ENCODE data around the gene CHST5. TPM values are rescaled to one million over a fixed set of nuclear protein-coding genes. Genes with fewer than 3 reads are reported as not detected.
"Not testable (repeated sequence)": the region's sequence is repeated elsewhere in the genome, so short reads cannot be mapped to it uniquely, and the experiment has no call there.

CHST5 gene
- total RNA-seq, 1 donor from 2014 or later: not detected

DNA sequence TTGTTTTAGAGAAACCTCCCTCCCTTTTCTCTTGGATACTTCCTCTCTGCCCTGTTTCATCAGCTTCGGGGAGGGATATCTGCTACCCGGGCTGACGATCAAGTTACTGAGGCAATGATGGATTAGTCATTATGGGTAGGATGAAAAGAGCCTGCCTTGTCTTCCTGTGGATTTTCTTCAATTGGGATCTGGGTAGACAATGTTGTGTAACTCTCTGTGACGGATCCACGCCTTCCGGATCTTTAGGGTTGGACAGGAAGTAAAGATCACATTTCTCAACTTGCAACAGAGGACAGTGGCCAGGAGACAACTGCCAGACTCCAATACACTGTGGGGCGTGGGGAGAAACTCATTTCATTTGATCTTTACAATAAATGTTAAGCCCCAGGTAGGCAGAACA, 29.3 kb downstream of the CHST5 start:
- no peak for DNase-seq (ENCODE audit: low read depth, low spot score)

DNA sequence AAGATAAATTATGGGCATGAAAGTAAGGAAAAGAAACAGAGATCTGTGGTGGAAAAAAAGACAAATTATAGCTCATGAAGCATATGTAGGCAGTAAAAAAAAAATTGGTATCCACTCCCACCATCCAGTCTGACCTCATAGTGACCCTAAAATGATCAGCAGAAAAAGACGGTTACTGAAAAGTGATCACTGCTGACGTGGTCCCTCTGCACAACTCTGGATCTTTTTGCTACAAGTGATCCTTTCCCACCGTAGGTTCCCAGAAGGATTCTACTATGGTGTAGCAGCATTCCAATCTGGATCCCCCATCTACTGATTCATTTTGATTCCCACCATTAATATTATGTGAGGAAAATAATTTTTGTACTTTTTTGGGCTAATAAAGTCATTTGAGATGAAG, 29.8 kb downstream of the CHST5 start:
- no peak for DNase-seq (ENCODE audit: low read depth, low spot score)

DNA sequence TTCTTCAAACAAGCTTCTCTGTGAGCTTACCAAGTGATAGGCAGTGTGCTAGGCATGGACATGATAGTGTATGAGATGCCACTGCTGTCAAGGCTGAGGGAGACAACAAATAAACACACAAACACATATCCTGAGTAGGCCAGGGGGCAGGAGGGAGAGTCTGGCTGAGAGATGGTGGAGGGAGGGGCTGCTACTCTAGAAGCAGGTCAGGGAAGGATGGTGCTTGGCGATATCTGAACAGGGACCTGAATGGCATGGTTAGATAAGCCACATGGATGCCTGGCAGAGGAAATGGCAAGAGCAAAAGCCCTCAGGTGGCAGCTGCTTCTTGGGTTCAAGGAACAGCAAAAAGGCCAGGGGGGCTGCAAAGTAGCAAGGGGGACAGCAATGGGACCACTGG, 32.1 kb downstream of the CHST5 start:
- no peak for DNase-seq (ENCODE audit: low read depth, low spot score)

DNA sequence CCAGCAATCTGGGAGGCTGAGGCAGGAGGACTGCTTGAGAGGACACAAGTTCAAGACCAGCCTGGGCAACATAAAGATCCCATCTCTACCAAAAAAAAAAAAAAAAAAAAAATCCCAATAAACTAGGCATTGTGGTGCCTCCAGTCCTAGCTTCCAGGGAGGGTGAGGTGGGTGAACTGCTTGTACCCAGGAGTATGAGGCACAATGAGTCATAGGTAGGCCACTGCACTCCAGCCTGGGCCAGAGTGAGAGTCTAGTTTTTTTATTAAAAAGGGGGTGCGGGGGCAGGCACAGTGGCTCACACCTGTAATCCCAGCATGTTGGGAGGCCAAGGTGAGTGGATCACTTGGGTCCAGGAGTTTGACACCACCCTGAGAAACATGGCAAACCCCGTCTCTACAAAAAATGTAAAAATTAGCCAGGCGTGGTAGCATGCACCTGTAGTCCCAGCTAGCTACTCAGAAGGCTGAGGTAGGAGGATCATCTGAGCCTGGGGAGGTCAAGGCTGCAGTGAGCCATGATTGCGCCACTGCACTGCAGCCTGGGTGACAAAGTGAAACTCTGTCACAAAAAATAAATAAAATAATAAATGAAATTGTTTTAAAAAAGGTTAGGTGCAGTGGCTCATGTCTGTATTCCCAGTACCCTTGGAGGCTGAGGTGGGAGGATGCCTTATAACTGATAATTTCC, 32.8 kb downstream of the CHST5 start:
- DNase-seq (ENCODE audit: low read depth, low spot score): no peak

DNA sequence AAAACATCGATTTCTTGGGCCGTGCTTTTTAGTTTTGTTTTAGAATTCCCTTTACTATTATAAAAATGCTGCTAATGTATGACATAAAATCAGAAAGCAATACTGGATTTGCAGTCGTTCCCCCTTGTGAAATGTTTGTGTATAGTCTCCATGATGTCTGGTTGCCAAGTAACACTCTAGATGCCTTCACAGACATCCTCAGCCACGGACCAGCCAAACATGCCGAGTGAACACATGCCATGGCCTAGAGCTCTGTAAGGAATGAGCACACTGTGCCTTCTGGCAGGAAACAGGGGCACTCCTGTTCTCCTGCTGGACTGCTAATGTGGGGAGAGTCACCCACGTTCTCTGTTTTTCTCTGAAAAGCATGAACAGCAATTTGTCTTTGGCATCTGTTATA, 34.1 kb downstream of the CHST5 start:
- not testable (repeated sequence) for DNase-seq (ENCODE audit: low read depth, low spot score)

DNA sequence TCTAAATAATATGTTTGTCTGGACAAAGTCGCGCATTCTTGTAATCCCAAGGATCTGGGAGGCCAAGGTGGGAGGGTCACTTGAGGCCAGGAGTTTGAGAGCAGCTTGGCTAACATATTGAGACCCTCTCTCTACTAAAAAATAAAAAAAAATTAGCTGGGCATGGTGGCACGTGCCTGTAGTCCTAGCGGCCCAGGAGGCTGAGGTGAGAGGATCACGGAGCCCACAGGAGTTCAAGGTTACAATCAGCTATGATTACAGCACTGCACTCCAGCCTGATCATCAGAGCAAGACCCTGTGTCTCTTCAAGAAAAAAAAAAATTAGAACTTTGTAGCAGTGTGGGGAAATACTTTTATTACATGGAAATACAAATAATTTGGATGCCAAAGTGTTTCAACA, 34.5 kb downstream of the CHST5 start:
- DNase-seq (ENCODE audit: low read depth, low spot score): no peak

DNA sequence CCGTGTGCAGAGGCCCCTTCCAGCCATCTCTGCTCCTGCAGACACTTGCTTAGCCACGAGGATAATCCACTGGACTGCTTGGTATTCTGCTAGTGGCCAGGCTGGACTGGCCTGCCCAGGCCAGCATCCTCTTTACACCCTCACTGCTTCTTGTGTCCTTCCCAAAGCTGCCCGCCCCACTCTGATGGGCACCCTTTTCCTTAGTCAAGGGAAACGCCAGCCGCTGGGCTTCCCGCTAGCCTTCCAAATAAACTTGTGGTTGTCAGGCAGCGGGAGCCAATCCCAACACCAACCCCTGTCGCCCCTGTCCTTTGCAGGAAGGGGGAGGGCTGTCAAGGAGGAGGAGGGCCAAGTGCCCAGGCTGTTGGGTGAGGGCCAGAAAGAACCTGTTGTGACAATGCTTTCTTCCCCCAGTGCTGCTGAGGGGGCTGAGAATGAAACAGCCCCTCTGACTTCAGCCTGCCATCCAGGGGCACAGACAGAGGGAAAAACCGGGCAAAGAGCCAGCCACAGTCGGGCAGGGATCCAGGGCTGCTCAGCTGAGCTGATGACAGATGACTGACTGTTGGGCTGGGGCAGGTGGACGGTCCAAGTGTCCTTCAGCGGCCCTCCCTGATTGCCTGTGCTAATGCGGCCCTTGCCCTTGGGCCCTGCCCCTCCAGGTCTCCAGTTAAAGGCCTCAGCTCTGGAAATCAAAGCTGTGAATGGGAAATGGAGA, 37.1 kb downstream of the CHST5 start:
- not testable (repeated sequence) for DNase-seq (ENCODE audit: low read depth, low spot score)

DNA sequence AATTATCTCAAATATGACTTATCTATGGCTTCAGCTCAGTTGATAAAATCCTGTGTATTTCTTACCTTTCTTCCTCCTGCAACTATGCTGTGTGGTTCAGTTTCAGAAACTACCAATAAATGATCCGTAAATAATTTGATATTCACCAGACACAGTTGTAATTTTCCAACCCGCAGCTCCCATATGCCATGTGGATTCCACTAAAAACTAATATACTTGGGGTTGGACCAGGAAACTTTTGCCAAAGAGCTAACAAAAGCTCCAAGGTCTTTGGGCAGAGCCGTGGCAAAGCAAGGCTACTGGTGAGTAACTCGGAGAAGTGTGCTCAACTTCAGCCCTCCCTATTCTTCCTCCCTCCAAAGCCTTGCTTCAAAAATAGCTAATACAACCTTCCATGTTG, 38.4 kb downstream of the CHST5 start:
- DNase-seq (ENCODE audit: low read depth, low spot score): no peak

DNA sequence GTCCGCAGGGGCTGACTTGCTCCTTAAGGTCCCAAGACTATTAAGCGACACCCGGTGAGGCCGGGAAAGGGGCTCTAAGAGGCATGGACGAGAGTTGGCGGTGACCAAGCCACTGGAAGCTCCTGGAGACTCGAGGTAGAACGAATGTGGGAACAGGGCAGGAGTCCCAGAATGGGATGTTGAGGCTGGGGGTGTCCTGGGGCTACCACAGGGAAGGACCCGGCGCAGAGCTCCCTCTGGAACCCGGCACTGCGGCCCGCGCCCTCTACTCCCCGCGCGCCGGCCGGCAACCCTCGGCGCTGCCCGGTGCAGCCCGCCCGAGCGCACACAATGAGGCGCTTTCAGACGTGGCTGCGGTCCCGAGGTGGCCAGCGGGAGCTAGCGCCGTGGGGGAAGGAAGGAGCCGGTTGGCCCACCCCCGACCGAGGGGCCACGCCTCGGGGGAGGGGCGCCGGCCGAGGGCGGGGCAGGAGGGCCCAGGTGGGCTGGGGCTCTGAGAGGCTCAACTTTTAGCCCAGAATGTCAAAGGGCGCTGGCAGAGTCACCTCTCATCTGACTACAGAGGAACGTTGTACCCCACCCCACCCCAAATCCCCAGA, 40.7 kb downstream of the CHST5 start, which contains the start of gene CHST6:
CHST6 (minus strand) TSS at position 366 of the 599 bp plus-strand sequence. CDS start 15,613 bp downstream, outside the sequence.
- DNase-seq (ENCODE audit: low read depth, low spot score): no peak

DNA sequence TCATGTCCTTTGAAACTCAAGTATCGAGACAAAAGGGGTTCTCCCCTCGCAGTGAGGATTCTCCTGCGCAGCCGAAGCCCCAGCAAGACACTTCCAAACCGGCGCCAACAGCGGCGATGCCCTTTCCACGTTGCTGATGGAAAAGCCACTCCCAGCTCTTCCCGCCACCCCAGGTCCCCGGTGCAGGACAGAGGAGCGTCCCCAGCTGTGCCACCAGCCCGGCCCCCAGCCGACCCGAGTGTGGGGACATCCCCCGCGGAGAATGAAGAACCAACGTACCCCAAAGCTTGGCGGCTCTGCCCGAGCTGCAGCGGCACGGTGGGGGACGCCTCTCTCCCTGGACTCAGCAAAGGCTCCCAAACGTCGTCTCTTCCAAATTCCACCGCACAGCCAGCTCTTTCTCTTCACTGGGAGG, 41.2 kb downstream of the CHST5 start:
- no peak for DNase-seq (ENCODE audit: low read depth, low spot score)

DNA sequence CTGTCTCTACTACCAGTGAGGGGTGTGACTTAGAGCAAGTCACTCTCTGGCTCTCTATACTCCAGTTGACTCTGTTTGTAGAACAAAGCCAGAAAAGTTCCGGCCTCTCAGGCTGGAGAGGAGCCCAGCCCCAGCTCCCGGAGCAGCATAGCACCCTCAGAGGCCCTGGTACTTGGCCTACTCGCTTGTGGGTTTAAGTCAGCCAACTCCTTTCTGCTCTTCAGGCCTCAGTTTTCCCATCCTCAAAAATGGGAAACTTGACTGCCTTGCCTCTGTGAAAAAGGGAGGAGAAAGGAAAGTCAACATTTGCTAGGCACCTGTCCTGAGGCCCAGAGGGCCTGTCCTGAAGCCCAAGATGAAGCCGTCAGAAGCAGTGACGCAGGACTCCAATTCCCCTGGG, 41.7 kb downstream of the CHST5 start:
- no peak for DNase-seq (ENCODE audit: low read depth, low spot score)

DNA sequence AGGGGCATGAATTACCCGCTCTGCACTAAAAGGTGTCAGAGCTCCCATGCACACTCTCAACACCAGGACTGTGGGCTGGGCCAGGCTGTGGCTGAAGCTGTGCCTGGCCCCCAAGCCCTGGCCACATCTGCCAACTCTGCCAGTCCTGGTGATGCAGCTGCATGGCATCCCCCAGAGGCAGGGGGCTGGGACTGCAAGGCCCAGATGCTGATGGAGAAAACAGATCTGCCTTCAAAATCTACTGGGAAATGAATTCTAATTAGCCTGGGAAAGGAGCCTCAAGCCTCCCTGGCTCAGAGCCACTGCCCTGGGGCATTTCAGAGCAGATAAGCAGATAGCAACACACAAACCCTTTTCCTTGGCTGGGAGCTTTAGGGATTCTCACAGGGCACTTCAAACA, 44.0 kb downstream of the CHST5 start:
- DNase-seq (ENCODE audit: low read depth, low spot score): no peak

DNA sequence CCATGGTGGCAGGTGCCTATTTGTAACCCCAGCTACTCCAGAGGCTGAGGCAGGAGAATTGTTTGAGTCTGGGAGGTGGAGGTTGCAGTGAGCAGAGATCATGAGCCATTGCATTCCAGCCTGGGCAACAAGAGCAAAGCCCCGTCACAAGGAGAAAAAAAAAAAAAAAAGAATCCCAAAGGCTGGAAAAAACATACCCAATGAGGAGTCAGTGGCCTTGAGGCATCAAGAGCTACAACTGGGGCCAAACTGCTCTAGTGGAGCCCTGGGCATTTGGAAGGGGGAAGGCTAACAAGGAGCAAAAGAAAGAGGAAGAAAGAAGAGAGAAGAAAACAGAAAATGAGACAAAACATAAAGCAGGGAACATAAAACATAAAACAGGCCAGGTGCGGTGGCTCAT, 47.6 kb downstream of the CHST5 start:
- DNase-seq (ENCODE audit: low read depth, low spot score): no peak

DNA sequence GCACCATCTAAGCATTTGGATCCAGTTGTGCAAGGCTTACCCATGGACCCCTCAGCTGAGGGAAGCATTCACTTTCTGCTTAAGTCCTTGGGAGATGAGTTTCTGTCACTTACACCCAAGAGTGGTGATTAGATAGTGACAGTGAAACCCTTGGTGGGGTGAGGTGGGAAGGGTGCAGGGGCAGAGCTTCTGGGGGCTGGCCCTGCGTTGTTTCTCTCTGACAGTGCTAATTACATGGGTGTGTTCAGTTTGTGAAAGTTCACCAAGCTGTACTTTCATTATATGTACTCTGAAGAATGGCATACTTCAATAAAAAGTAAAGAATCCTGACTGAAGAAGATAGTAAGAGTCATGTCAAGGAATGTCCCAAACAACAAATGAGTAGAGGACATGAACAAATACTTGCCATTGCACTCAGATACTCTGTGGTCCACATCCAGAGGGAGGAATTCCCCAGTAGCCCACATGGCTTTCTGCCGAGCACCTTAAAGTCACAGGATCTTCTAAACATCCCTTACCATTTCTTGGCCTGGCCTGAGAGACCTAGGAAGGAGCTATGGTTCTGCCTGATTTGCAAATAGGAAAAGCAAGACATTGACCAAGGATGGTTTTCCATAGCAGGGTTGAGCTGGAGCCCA, 49.1 kb downstream of the CHST5 start:
- no peak for DNase-seq (ENCODE audit: low read depth, low spot score)

DNA sequence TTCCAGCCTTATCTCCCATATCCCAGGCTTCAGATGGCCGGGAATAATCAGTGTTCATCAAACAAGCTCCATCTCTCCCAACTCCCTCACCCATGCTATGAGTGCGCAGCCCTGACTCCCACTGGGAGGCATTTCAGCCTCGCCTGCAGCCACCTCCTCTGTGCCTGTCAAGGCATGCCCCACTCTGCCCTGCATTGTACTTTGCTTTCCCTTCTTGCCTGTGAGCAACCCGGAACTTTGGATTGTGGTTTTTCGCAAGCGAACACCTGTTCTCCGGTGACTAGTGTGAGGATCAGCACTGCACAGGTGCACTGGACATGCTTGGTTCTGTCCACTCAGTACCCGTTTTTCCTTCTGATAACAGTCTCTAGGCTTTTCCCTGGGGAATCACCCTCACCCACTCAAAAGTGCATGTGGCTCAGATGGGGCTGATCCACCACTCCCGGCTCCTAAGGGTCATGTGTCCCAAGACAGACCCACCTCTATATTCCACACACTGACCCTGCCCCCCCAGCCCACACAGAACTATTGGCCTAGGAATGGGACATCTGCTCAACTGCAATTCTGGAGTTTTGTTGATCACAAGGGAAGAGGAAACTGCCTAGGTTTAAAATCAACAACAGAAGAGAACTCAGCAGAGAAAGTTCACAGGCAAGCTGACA, 49.8 kb downstream of the CHST5 start:
- no peak for DNase-seq (ENCODE audit: low read depth, low spot score)

DNA sequence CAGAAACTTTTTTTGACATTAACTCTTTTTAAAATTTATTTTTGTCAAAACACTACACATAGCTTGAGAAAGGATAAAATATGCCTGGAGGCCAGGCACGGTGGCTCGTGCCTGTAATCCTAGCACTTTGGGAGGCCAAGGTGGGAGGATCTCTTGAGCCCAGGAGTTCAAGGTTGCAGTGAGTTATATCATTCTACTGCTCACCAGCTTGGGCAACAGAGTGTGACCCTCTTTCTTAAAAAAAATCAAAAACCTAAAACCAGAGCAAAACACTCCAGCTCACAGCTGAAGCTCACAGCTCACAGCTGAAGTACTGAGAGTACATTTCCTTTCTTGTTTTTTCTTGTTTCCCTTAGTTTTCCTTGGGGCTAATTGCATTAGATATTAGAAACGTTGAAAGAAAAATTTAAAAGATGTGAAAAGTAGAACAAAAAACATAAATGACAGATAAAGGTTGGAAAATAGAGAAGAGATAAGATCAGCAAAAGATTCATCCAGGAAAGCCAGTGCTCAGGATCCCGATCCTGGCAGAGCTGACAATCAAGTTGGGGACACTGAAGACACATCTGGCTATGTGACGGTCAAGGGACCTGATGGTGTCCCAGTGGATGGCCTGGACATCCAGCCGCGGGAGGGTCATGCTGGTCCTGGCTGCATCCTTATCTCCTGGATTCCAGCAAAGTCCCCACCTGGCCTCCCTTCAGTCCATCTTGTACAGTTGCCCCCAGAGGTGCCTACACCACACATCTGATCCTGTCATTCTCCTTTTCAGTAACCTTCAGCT, 50.5 kb downstream of the CHST5 start:
- DNase-seq (ENCODE audit: low read depth, low spot score): no peak

DNA sequence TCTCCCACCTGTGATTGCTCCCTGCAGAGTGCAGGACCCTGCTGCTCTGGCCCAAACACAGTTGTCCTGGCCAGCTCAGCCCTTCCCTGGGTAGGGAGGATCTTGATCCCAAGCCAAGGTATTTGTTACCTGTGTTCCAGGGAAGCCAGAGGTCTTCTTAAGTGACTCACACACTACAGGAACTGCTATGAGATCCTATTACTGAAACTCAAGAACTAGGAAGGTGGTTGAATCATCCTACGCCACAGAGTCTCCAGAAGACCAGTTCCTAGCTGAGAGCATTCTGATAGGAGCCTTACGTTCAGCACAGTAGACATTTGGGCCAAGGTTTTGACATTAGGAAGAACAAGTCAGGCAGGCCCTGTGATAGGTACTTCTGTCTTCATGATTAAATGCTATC, 52.7 kb downstream of the CHST5 start:
- DNase-seq (ENCODE audit: low read depth, low spot score): no peak

DNA sequence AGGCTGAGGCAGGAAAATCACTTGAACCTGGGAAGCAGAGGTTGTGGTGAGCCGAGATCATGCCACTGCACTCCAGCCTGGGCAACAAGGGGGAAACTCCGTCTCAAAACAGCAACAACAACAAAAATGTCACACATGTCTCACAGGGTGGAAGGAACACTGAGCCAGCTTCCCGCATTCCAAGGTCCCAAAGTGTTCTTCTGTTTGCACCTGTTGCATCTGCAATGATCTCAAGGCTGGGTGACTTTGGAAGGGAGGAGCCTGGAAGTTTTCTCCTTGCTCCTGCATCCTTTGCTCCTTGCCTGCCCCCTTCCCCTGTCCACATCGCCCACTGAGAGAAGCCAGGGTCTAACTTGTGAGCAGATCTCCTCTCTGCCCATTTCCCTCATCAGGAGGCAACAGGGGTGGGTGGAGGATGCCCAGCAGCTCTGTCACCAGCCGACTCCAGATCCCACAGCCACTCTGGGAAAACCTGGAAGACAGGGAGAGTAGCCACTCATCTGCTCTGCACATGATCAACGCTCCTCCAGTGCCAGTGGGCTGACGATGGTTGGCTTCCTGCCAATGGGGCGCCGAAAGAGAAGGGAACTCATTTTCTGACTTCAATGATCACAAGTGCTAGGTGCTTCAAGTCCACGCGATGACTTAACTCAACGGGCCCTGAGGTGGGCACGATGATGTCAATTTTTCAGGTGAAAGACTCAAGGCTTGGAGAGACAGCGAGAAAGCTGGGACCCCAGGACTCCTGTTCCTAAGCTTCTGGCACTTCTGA, 53.3 kb downstream of the CHST5 start:
- no peak for DNase-seq (ENCODE audit: low read depth, low spot score)

DNA sequence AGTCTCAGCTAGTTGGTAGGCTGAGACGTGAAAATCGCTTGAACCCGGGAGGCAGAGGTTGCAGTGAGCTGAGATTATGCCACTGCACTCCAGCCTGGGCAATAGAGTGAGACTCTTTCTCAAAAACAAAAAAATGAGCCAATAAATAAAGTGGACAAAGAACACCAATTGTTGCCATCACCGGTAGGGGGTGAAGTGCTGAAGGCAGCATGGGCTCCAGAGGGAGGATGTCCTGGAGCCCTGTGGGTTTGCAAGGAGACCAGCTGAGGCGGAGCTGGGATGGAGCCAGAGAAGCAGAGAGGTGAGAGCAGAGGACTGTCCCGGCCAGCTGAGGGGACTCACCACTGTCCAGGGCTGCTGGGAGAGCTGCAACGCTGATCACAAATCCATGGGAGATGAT, 54.4 kb downstream of the CHST5 start:
- no peak for DNase-seq (ENCODE audit: low read depth, low spot score)

DNA sequence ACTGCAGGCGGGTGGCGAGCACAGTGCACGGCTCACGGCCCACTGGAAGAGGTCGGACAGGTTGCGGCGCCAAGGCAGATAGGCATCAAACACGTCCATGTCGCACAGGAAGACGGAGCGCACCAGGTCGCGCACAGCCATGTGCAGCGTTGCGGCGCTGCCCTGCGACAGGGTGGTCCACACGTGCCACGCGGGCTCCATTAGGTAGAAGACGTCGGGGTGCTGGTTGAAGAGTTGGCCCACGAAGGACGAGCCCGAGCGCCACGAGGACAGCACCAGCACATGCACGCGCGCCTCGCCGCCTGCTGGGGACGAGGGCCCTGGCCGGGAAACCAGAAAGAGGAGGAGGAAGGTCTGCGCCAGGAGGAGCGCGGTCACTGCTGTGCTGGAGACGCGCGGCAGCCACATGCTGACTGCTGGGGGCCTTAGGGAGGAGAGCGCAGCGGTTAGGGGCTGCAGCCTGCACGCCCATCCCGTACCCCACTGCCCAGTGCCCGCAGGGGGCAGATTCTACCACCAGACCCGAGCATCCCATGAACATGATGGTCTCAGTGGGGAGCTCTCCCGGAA, 56.4 kb downstream of the CHST5 start:
- DNase-seq (ENCODE audit: low read depth, low spot score): no peak

All from pulmonary artery endothelial cell (primary cell).